Stomach (tissue), 4 donors: ENCODE results near the gene DNAJC1.

Source experiments
- EP300 ChIP-seq: sonication (generic); formaldehyde crosslinking; IDR thresholded peaks from one replicate; pipeline ENCODE4 v1.6.1; 2017; ENCODE audit warnings: antibody characterized with exemption
- POLR2A ChIP-seq, 4 donors: fragments of 450-650 bp; IDR thresholded peaks; one replicate each; pipeline ENCODE4 v1.6.1; 2016; ENCODE audit warnings: antibody characterized with exemption in 4 of 4, control low read depth in 2 of 4, mild to moderate bottlenecking in 1 of 4, moderate library complexity in 1 of 4
- POLR2AphosphoS5 ChIP-seq, 3 donors: sonication (generic); formaldehyde crosslinking; IDR thresholded peaks; one replicate each; pipeline ENCODE4 v1.6.1; 2016; ENCODE audit warnings: antibody characterized with exemption in 3 of 3
- TF ChIP-seq, protein P1 (sequence below), 7 experiments: fragments of 450-650 bp in 4 of 7; fragments of 200-600 bp in 3 of 7; sonication (generic) in 3 of 7; IDR thresholded peaks; one replicate each; pipeline ENCODE4 v1.5.1; 2016 to 2019; ENCODE audit warnings: antibody characterized with exemption in 7 of 7, control low read depth in 2 of 7, mild to moderate bottlenecking in 1 of 7

- TF ChIP-seq, protein P1, sequence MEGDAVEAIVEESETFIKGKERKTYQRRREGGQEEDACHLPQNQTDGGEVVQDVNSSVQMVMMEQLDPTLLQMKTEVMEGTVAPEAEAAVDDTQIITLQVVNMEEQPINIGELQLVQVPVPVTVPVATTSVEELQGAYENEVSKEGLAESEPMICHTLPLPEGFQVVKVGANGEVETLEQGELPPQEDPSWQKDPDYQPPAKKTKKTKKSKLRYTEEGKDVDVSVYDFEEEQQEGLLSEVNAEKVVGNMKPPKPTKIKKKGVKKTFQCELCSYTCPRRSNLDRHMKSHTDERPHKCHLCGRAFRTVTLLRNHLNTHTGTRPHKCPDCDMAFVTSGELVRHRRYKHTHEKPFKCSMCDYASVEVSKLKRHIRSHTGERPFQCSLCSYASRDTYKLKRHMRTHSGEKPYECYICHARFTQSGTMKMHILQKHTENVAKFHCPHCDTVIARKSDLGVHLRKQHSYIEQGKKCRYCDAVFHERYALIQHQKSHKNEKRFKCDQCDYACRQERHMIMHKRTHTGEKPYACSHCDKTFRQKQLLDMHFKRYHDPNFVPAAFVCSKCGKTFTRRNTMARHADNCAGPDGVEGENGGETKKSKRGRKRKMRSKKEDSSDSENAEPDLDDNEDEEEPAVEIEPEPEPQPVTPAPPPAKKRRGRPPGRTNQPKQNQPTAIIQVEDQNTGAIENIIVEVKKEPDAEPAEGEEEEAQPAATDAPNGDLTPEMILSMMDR (IDR thresholded peaks at IDR 0.05) = no peak
- no peak for TF ChIP-seq POLR2A (IDR thresholded peaks at IDR 0.05)
- no peak for TF ChIP-seq POLR2AphosphoS5 (IDR thresholded peaks at IDR 0.05)
- TF ChIP-seq EP300 = no peak
Observed at GRCh38 chr10:21807180-21807579, 196.3 kb downstream of the DNAJC1 start.
